HFF-Myc (cell line): ENCODE measurements around the gene FBXO21.

Experiments used
- DNase-seq: peaks from one replicate; pipeline ENCODE4 v3.0.0-alpha.2; 2011; ENCODE audit warnings: low read depth; ENCODE audit errors: extremely low read depth
- H3K4me3 ChIP-seq: replicated peaks from 2 replicates; pipeline ENCODE4 v1.5.1; 2011; ENCODE audit warnings: low read depth, mild to moderate bottlenecking, control low read depth, low read length
- TF ChIP-seq, protein P1 (sequence below): IDR thresholded peaks from 2 replicates; pipeline ENCODE4 v1.5.1; 2012; ENCODE audit warnings: mild to moderate bottlenecking, low read depth, low read length, control low read depth; ENCODE audit errors: missing control alignments

The FBXO21 gene

DNA sequence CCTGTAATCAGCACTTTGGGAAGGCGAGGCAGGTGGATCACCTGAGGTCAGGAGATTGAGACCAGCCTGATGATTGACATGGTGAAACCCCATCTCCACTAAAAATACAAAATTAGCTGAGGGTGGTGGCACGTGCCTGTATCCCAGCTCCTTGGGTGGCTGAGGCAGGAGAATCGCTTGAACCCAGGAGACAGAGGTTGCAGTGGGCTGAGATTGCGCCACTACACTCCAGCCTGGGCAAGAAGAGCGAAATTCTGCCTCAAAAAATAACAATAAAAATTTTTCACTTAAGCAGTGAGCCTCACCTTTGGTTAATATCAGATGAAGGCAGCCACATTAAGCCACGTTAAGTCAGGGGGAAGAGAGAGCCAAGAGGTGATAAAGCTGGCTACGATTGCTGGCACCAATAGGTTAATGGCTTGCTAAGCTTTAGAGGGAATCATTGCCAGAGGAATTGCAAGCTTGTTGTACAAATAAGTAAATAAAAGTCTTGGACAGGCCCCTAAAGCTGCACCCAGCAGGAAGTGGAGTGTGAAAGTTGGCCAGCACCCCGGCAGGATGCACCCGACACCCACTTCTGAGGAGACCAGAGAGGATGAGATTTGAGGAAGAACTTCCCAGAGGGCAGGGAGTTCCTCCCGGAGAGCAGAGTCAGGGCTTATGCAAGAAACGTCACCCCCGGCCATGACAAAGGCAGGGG, 49.7 kb downstream of the FBXO21 start:
- DNase-seq = no peak
- H3K4me3 ChIP-seq = no peak overlapping the region
- TF ChIP-seq, protein P1, sequence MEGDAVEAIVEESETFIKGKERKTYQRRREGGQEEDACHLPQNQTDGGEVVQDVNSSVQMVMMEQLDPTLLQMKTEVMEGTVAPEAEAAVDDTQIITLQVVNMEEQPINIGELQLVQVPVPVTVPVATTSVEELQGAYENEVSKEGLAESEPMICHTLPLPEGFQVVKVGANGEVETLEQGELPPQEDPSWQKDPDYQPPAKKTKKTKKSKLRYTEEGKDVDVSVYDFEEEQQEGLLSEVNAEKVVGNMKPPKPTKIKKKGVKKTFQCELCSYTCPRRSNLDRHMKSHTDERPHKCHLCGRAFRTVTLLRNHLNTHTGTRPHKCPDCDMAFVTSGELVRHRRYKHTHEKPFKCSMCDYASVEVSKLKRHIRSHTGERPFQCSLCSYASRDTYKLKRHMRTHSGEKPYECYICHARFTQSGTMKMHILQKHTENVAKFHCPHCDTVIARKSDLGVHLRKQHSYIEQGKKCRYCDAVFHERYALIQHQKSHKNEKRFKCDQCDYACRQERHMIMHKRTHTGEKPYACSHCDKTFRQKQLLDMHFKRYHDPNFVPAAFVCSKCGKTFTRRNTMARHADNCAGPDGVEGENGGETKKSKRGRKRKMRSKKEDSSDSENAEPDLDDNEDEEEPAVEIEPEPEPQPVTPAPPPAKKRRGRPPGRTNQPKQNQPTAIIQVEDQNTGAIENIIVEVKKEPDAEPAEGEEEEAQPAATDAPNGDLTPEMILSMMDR = no peak

DNA sequence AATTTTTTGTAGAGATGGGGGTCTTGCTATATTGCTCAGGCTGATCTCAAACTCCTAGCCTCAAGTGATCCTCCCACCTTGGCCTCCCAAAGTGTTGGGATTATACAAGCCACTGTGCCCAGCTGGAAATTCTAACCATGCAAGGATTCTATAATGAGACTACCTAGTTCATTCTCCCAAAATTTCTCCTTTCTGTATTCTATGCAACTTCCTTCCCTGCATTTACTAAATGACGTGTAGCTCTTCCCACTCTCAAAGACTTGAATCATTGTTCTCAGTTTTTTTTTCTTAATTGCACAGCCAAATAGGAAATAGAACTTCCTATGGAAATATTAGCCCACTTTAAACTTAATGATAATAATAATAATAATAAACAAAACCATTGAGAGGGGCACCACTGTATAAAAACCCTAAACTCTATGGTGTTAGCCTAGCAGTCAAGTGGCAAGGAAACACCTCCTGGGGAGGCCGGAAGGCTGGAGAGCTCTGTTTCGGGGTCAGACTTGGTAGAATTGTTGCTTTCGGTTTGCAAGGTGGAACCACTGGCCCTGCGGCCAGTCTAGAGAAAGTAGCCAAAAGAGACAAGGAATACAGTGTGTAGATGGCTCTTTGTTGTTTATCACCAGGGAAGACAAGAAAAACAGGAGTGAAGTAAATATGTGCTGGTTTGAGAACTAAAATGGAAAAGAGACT, 51.1 kb downstream of the FBXO21 start:
- DNase-seq = no peak
- TF ChIP-seq, protein P1 = no peak
- no peak overlapping the region for H3K4me3 ChIP-seq

DNA sequence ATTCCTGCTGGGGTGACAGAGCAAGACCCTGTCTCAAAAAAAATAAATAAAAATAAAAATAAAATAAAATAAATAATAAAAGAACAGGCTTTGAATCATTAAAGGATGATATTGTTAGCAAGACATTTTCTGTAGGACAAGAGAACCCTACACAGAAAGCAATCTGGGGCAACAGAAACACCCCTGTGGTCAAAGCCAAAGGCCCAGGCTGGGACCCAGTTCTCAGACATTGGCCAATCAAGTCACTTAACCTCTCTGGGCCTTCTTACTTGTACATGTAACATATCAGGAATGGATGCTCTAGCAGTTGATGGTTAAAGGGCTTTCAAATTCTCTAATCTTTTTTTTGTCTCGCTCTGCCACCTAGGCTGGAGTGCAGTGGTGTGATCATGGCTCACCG, 55.5 kb downstream of the FBXO21 start:
- no peak overlapping the region for H3K4me3 ChIP-seq
- TF ChIP-seq, protein P1 = no peak

DNA sequence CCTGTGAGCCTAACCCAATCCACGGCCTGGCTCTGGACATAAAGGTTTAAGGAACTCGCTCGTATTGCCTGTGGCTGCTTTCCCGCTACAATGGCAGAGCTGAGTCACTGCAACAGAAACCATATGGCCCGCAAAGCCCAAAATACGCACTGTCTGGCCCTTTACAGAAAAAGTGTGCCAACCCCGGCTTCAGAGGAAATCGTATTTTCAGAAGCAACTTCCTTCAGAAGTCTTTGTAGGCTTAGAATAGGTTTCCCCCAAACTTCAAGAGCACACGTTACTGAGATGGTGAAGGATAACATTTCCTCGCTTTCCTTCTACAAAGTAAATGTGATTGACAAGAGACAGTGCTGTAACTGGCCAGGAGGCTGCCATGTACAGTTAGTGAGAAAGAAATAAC, 56.2 kb downstream of the FBXO21 start:
- TF ChIP-seq, protein P1 = no peak
- H3K4me3 ChIP-seq = no peak overlapping the region
- DNase-seq = no peak

More for the DNA sequence above, 55.5 kb downstream of the FBXO21 start:
- no peak for DNase-seq

DNA sequence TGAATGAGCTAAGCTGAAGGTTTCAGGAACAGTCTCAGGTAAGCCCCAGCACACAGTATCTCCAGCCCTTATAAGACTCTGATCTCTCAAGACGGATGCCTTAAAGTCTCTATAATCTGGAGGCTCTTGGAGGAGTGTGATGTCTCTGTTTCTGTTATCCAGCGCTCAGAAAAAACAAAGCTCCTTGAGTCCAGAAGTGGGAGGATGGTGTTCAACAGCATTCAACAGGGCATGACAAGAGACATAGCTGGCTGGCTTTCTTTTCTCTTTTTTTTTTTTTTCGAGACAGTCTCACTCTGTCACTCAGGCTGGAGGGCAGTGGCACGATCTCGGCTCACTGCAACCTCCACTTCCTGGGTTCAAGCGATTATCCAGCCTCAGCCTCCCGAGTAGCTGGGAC, 59.5 kb downstream of the FBXO21 start:
- H3K4me3 ChIP-seq = no peak overlapping the region

DNA sequence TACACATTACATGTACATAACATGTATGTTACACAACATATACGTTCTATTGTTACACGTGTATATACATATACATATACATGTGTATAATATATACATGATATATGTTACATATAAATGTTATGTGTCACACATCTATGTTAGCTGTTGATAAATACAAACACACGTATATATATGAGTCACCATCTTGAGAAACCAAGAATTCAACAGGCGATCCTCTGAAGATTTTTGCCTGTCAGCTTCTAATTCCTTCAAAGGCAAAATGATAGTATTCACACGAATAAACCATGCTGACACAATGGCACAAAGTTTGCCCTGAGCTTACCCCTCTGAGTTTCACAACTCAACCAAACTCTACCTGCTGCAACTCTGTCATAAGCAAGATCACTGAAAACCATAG, 60.9 kb downstream of the FBXO21 start:
- TF ChIP-seq, protein P1 = no peak
- H3K4me3 ChIP-seq = no peak overlapping the region
- no peak for DNase-seq

More for the DNA sequence above, 59.5 kb downstream of the FBXO21 start:
- TF ChIP-seq, protein P1 = no peak
- no peak for DNase-seq
